Epithelial cell of esophagus (primary cell): ENCODE data around the gene CENATAC.

Experiments used
- DNase-seq: peaks from one replicate; pipeline ENCODE4 v3.0.0; 2010; ENCODE audit warnings: low read depth
- H3K4me3 ChIP-seq: 2 replicates; pipeline ENCODE4 v1.5.1; 2011; ENCODE audit warnings: mild to moderate bottlenecking, low read length, control low read depth
- CTCF ChIP-seq: IDR thresholded peaks from 2 replicates; pipeline ENCODE4 v1.5.1; 2011; ENCODE audit warnings: low read depth, mild to moderate bottlenecking, low read length, control low read depth, inconsistent platforms; ENCODE audit not compliant: insufficient read depth; ENCODE audit errors: missing control alignments

CENATAC gene

GRCh38 chr11:119042927-119043326 is 45.0 kb downstream of the CENATAC start:
- no peak for TF ChIP-seq CTCF
- H3K4me3 ChIP-seq, result no peak overlapping the region
- no peak for DNase-seq

- DNase-seq, result no peak
- peak; percentile 14 for TF ChIP-seq CTCF
Observed at GRCh38 chr11:119044708-119045107, 46.8 kb downstream of the CENATAC start.

GRCh38 chr11:119046489-119046888 is 48.6 kb downstream of the CENATAC start:
- DNase-seq, result no peak
- TF ChIP-seq CTCF, result no peak
- H3K4me3 ChIP-seq, result no peak overlapping the region

More at GRCh38 chr11:119044708-119045107, 46.8 kb downstream of the CENATAC start:
- H3K4me3 ChIP-seq, result no peak overlapping the region

GRCh38 chr11:119047205-119047604 is 49.3 kb downstream of the CENATAC start:
- H3K4me3 ChIP-seq, result no peak overlapping the region
- TF ChIP-seq CTCF, result no peak
- DNase-seq, result no peak

GRCh38 chr11:119048644-119049043 is 50.7 kb downstream of the CENATAC start:
- TF ChIP-seq CTCF, result no peak
- DNase-seq, result no peak
- no peak overlapping the region for H3K4me3 ChIP-seq

- no peak for DNase-seq
- no peak overlapping the region for H3K4me3 ChIP-seq
- no peak for TF ChIP-seq CTCF
Observed at GRCh38 chr11:119049081-119049480, 51.1 kb downstream of the CENATAC start.

- DNase-seq, result no peak
- TF ChIP-seq CTCF, result no peak
- no peak overlapping the region for H3K4me3 ChIP-seq
Observed at GRCh38 chr11:119051440-119052162, 53.7 kb downstream of the CENATAC start.
